NCI-H82 treated with DMSO at 0.1 percent for 48 hours (cell line): ENCODE results near the gene ELMOD1.
A peak's percentile ranks its signal among the peaks of the same experiment; 100 is the strongest.
"Not testable (repeated sequence)": the region's sequence is repeated elsewhere in the genome, so short reads cannot be mapped to it uniquely, and the experiment has no call there.

Source experiments
- DNase-seq: peaks from one replicate; lab custom pipeline; 2025; ENCODE audit not compliant: unreplicated experiment; lab: John Stamatoyannopoulos, UW

ELMOD1 gene

DNA sequence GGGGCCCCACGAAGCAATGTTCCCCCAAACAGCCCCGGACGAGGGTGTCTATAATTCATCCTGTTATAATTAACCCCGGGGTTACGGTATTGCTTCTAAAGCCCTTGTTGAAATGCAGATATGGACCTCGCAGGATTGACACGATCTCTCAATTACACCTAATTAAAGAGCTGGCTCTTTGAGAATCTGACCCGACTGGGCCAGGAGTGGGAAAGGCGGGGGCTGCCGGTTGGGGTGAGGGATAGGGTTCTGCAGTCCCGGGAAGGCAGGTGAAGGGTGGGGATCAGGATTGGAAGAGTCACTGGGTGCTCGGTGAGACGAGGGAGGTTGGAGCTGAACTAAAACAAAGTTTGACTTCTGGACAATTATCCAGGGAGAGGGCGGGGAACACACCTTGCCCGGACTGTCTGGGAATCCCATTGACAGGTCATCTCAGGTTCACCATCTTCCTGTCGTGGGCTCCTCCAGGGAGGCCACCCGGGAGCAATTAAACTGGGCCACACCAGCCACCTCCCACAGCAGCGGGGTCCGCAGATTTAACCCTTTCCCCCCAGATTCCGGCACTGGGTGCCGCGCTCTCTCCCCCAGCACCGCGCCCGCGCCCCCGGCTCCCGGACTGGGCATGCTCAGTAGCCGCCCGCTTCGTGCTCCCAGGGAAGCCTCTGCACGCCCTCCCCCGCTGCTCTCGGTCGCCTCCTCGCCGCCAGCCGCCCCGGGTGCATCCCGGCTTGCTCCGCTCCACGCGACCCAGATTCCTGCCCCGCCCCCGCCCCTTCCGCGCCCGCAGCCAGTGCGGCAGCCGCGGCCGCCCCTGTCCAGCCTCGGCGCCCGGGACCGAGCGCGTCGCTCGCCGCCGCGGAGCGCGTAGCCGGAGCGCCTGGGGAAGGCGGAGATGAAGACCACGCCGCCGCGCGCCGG, at the start of gene ELMOD1:
TSS of gene ELMOD1 (plus strand) at position 688 of the 918 bp plus-strand sequence. CDS start 27,043 bp downstream, outside the sequence.
- no peak for DNase-seq

DNA sequence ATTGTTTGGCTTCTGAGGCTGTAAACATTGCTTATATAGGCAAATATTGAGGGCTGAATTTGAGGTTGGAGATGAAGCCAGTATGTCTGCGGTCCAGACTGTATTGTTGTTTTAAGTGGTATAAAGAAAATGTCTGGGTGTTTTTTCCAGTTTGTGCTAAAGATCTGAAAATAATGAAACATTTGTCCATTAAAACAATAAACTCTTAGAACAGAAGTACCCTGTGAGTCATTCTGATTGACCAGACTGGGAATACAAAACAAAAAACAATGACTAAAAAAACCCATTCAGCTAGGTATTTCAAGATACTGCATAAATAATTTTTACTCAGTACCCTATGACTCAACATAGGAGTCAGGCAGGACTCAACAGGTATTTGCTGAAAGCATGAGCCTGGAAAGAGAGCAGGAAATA, 45.8 kb upstream of the ELMOD1 start:
- DNase-seq: no peak

DNA sequence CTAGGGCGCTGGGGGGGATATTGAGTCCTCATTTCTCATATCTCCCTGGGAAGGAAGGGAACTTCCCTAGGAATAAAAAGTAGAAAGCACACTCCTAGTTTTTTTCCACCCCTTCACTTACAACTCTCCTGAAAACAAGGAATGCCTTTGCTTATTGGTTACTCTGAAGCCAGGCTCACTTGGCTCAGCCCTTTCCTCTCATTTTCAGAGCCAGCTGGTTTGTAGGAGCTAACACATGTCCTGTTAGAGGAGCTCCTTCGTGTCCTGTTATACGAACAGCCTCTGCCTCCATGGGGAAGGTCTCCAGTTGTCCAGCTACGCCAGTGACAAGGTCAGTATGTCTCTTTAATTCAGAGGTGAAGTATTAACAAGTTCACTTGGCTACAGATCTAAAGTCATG, 43.0 kb upstream of the ELMOD1 start:
- DNase-seq: no peak

DNA sequence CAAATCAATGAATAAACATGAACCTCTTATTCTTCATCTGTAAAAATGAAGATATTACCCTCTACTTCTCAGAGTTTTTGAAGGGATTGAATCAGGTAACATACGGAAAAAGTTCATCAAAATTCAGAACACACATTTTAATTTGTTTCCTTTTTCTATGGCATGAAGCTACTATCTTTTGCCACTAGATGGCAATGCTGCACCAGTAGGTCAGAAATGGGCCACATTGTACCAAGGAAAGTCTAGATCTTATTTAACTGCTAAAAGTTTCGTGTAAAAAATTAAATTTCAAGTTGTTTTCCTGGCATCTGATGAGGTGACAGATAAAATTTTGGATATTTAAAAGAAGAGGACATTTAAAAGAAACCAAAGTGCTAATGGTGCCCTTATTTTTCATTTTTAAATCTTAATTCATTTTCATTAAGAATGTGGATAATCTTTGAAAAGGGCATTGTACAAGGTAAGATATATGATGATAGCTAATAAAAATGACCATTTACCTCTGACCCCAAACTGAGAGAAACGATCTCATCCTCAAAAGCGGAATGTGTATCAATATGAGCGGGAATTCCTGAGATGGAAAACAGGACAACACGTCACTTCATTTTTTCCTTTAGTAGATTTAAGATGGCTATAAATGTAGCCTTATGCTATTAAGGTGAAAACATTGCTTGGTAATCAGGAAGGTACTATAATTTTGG, 41.5 kb upstream of the ELMOD1 start:
- no peak for DNase-seq

DNA sequence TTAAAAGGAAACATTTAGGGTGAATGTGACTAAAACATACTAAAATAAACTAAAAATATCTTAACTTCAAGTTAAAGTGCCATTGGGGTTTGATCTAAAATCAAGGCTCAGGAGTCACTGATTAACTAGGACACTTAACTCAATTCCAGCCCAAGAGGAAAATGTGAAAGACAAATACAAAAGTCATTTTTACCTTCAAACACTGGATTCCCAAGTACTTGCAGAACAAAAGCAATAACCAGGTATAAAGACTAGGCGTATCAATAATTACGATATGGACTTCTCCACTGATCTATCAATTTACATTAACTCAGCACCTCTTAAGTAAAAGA, 41.0 kb upstream of the ELMOD1 start:
- DNase-seq: no peak

DNA sequence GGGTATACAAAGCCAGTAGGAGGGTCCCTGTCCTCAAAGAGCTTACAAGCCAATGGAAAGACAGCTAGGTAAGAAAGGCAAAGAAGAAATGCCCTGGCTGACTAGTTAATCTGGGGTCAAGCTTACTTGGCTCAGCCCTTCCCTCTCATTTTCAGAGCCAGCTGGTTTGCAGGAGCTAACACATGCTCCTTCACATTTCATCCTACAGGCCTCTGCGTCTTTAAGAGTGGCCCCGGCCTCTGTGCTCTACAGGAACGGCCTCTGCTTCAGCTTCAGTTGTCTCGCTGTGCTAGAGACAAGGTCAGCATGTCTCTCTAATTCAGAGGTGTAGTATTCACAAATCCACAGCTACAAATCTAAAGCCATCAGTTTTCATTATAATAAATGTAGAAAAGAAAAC, 40.6 kb upstream of the ELMOD1 start:
- no peak for DNase-seq

DNA sequence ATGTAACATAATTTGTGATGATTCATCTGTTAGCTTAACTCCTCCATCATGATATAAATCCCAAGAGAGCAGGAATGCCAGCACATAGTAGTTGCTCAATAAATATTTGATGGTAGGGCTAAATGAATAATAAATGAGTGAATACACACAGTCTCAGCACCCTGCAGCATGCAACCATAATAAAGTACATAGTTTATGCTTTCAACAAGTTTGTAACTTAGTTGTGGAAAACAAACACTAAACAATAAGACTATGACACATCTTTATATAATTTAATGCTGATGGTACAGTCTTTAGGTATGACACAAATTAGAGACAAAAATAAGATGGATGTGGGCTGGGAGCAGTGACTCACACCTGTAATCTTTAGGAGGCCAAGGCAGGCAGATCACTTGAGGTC, 29.3 kb upstream of the ELMOD1 start:
- DNase-seq: no peak

DNA sequence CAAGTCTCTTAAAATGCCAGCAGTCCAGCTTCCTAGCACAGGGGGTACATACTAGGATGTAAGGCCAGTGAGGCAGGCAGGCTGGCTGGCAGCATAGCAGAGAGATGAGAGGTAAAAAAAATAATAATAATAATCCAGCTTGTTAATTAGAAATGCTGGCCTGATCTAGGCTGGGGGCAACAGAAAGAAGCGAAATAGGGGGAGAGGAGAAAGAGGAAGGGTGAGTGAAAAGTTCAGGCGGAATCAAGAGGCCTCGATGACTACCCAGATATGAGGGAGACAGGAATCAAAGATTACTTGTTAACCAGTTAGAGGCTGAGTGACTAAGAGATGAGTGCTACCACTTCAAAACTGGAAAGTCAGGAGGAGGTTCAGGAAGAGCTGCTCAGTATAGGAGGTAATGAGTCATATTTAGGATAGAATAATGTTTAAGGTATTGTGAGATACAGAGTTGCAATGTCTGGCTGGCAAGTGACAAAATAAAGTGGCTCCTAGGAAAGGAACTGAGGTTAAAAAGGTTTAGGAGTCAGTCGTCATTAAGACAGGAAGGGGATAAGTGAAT, 28.2 kb upstream of the ELMOD1 start:
- DNase-seq: no peak

DNA sequence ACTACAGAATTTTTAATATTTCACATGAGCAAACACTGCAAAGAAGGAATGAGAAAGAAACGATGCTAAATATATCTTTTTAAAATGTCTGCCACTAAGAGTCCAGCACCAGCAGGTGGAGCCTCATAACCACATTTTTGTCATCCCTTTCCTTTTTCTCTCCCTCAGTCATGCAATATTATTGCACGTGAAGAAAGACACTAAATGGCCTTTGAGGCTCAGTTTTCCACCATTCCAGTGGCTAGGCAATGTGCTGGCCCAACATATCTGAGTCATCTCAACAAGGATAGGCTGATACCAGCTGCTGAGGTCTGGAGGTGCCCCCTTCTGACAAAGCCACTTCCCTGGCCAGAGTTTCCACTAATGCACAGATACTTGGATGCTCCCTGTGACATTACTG, 27.2 kb upstream of the ELMOD1 start:
- peak; percentile 9 for DNase-seq

DNA sequence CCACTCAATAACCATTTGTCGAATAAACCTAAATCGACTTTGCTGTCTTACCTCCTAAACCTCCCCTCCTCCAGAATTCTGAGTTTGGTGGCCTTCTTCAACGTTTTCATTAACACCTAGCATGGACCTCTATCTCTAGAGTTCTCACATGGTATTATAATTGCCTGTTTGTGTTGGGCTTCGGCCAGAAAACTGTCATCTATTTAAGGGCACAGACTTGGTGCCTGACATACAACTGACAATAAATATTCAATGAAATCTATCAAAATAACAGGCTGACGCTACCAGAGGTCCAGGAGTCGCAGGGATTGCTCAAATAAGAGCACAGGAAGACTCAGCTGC, 26.1 kb upstream of the ELMOD1 start:
- DNase-seq: no peak

DNA sequence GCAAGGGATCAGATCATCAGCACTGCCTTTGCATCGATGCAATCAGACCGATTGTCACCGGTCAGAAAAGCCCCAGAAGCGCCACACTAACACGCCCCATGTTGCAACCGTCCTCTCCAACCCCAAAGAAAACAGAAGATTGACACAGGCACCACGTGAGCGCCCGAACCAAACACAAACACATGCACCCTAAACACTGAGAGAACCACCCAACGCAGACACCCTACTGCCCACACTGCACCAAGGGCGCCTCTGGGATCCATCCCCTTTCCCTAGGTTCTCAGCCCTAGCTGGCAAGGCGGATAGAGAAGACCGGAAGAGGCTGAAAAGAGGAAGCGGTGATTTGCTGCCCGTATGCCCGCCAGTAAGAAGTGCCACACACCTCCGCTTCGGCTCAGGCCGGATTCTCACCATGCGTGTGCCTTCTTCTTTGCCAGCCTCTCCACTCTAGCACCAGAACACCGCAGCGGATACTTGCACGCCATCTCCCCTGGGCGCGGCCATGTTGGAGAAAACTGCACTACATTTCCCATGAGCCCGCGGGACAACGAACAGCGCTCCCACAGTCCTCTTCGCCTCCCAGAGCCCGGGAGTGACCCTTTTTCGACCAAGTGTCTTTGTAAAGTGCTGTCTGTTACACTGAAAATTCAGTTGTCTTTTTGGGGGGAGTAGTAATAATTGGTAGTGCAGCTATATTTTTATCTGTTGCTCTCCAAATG, 25.6 kb upstream of the ELMOD1 start, which contains the start of gene ALKBH8:
TSS of gene ALKBH8 (minus strand) at position 517 of the 719 bp plus-strand sequence. CDS start 4,842 bp downstream, outside the sequence.
- peak; percentile 40 for DNase-seq

DNA sequence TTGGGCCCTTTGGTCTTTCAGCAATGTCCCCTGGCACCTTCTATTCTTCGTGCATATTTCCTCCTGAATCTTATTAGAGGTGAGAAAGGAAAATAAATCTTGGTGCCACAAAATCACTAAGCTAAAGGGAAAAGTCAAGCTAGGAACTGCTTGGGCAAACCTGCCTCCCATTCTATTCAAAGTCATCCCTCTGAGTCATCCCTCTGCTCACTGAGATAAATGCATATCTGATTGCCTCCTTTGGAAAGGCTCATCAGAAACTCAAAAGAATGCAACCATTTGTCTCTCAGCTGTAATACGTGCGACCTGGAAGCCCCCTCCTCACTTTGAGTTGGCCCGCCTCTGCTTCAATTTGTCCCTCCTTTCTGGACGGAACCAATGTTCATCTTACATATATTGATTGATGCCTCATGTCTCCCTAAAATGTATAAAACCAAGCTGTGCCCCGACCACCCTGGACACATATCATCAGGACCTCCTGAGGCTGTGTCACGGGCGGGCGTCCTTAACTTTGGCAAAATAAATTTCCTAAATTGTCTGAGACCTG, 24.9 kb upstream of the ELMOD1 start:
- not testable (repeated sequence) for DNase-seq

DNA sequence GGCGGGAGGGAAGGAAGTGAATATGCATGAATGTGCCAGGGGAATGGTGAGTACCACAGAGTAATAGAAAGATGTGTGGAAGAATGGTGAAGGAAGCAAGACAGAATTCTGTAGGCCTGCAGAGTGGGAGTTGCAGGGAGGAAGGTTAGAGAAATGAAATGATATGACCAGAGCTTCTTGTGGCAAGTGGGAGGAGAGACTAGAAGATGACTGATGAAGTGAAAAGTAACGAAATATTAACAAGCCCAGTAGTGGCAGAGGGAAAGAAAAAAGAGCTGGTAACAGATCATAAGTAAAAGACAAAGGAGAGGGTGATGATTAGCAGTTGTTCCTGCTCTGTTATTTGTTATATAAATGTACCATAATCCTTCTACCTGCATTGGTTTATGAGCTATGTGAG, 24.4 kb upstream of the ELMOD1 start:
- no peak for DNase-seq

DNA sequence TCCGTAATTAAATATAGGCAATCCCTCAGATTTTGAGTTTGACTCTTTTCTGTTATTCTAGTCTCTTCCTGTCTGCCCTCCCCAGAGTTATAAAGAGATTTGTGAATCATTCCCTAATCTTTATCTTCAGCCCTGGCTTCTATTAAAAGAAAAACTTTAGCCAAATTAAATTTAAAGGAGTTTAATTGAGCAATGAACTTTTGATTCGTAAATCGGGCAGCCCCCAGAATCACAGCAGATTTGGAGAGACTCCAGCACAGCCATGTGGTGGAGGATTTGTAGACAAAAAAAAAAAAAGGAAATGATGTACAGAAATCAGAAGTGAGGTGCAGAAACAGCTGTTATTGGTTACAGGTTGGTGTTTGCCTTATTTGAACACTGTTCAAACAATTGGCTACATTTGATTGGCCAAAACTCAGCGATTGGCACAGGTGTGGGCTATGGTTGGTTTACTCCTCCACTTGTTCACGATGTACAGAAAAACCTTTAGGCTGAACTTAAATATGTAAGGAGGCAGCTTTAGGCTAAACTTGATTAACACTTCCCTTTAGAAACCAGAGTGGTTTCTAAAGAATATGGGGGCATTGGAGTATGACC, 23.1 kb upstream of the ELMOD1 start:
- no peak for DNase-seq

DNA sequence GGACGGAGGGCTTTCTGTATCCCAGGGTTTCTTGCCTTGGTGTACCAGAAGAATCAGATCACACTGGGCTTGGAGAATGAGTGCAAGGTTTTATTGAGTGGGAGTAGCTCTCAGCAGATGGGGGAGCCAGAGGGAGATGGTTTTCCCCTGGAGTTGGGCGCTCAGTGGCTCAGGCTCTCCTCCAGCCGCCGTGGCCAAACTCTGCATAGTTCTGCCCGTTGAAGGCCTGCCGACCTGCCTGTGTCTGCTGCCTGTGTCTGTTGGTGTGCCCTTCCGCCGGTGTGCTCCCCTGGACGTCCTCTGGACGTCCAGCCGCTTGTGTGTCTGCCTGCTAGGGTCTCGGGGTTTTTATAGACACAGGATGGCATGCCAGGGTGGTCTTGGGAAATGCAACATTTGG, 20.9 kb upstream of the ELMOD1 start:
- DNase-seq: no peak

DNA sequence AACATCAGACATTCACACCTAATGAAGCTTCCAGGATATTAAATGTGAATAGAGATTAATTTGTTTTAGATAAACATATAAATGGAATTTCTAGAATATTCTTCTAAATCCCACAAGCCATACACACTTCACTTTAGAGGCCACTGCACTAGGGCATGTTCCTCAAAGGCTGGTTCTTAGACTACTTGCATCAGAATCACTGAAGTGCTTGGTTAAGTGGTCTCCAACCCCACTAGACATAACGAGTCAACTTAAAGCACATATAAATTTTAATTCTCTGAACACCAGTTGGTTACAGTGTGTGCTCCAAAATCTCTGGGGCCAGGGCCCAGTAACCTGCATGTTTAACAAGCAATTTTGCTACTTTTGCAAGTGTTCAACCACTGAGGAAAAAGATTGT, 17.5 kb upstream of the ELMOD1 start:
- DNase-seq: no peak

DNA sequence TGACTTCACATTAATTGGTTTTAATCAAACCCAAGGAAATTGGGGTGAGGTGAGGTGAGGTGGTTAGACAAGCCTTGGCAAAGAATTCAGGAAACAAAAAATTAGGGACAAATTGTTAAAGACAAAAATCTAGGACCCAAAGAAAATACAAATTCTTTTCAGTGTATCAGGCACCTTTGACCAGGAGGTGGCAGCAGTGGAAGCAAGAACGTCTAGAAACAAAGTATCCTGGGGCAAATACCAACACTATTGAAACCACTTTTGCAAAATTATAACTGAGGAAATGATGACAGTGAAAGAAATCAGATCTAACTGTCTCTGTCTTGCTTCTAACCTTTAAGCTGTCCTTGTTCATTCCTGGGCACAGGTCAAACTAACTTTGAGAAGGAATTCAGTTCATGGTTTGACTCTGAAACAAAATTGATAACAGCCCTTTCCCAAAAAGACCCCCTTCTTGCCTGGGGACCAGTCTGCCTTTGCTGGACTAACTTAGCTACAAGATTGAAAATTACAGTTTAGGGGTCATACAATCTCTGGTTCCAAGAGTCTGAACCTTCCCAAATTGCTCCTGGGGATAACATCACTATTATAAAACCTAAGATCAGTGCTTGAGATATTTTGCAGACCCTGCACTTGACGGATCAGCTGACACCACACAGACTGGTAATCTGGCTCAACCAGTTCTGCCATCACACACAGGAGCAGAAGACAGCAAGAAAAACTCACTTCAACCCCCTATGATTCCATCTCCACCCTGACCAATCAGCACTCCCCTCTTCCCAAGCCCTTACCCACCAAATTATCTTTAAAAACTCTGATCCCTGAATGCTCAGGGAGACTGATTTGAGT, 14.2 kb upstream of the ELMOD1 start:
- DNase-seq: peak; percentile 3

DNA sequence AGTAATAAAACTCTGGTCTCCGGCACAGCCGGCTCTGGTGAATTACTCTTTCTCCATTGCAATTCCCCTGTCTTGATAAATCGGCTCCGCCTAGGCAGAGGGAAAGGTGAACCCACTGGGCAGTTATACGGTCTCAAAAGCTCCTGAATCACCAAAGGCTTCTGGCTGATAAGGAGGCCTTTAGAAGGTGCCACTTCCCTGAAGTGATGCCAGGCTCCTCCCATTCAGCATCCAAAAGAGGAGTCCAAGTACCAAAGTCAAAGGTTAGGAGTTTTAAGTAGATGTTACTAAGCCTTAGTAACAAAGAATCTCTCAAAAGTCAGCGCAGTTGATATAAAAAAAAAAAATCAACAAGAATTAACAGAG, 13.6 kb upstream of the ELMOD1 start:
- no peak for DNase-seq

DNA sequence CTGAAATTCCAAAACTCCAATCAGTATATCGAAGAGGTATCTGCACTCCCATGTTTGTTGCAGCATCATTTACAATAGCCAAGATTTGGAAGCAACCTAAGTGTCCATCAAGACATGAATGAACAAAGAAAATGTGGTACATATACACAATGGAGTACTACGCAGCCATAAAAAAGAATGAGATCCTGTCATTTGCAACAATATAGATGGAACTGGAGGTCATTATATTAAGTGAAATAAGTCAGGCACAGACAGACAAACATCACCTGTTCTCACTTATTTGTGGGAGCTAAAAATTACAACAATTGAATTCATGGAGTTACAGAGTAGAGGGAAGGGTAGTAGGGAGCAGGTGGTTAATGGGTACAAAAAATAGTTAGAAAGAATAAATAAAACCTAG, 11.8 kb upstream of the ELMOD1 start:
- not testable (repeated sequence) for DNase-seq

DNA sequence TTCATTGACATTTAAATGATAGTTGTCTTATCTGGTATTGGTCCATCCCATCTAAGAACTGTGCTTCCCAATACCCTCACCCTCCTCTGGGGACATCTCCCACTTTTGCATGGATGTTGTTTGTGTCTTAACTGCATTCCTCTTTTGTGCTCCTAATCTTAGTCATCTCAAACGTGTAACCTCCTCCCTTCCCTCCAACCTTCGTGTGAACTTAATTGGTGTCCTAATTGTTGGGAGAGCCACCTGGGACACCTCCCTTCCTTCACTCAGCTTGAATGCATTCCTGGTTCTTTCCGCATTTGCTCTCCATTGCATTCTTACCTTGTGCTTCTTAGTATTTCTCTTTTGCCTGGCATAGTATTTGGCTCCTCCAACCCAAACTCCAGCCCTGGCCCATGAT, 9.8 kb upstream of the ELMOD1 start:
- DNase-seq: no peak
